SK-N-MC (cell line): ENCODE measurements around the gene TMEM101.

Experiments
- EZH2 ChIP-seq: fragments of 200-600 bp; sonication (generic); IDR thresholded peaks from one replicate; pipeline ENCODE4 v1.6.1; 2017; ENCODE audit warnings: antibody characterized with exemption
- POLR2AphosphoS5 ChIP-seq: IDR thresholded peaks from 2 replicates; pipeline ENCODE4 v1.6.1; 2012; ENCODE audit warnings: mild to moderate bottlenecking, low read depth, low read length, borderline replicate concordance

DNA sequence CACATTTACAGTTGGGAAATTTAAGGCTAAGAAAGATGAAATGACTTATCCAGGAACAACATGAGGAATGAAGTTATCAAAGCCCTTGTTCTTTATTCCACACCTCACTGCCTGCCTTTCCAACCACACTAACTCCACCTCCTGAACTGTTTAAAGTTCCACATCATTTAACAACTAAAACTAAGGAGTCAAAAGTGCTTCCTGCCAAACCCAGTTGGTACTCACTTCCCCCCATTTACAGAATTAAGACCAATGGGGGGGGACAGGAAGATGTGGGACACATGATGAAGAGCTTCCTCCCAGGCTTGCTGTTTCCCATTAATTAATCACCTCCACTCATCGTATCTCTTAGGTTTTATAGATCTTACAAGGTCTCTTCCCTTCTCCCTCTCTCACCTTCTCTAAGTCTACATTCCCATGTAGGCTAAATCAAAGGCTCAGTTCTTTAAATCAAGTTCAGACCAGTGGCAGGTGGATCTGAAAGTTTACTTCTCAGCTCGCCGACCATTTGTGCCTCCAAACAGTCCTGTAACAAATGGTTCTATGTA, 19.2 kb upstream of the TMEM101 start:
- no peak for TF ChIP-seq POLR2AphosphoS5
- TF ChIP-seq EZH2, result no peak
